HEK293 (cell line): ENCODE measurements around the gene PYCR2.
A peak's percentile ranks its signal among the peaks of the same experiment; 100 is the strongest.

Experiments used
- CTCF ChIP-seq: fragments of 450-650 bp; formaldehyde crosslinking; IDR thresholded peaks from 2 replicates; pipeline ENCODE4 v1.5.1; 2016; ENCODE audit warnings: missing biosample characterization, missing genetic modification characterization
- ELK4 ChIP-seq: IDR thresholded peaks from 2 replicates; pipeline ENCODE4 v1.6.1; 2011; ENCODE audit warnings: mild to moderate bottlenecking, low read depth, low read length, borderline replicate concordance
- GLI2 ChIP-seq: fragments of 450-650 bp; formaldehyde crosslinking; IDR thresholded peaks from 2 replicates; pipeline ENCODE4; 2017; ENCODE audit warnings: missing biosample characterization, missing genetic modification characterization, low read depth, borderline replicate concordance
- OVOL3 ChIP-seq: fragments of 450-650 bp; formaldehyde crosslinking; IDR thresholded peaks from 2 replicates; pipeline ENCODE4 v1.5.1; 2016; ENCODE audit warnings: missing biosample characterization, missing genetic modification characterization
- REPIN1 ChIP-seq: fragments of 450-650 bp; formaldehyde crosslinking; IDR thresholded peaks from 2 replicates; pipeline ENCODE4 v1.5.1; 2017; ENCODE audit warnings: missing biosample characterization, missing genetic modification characterization, low read depth
- SCRT1 ChIP-seq: fragments of 450-650 bp; formaldehyde crosslinking; IDR thresholded peaks from 2 replicates; pipeline ENCODE4 v1.5.1; 2016; ENCODE audit warnings: missing biosample characterization, missing genetic modification characterization, borderline replicate concordance
- SCRT2 ChIP-seq: fragments of 450-650 bp; formaldehyde crosslinking; IDR thresholded peaks from 2 replicates; pipeline ENCODE4 v1.5.1; 2016; ENCODE audit warnings: missing biosample characterization, missing genetic modification characterization
- YY2 ChIP-seq: fragments of 450-650 bp; formaldehyde crosslinking; IDR thresholded peaks from 2 replicates; pipeline ENCODE4 v1.5.1; 2016; ENCODE audit warnings: missing biosample characterization, missing genetic modification characterization
- ZBTB17 ChIP-seq: fragments of 450-650 bp; formaldehyde crosslinking; IDR thresholded peaks from 2 replicates; pipeline ENCODE4 v1.5.1; 2016; ENCODE audit warnings: missing biosample characterization, missing genetic modification characterization
- ZNF112 ChIP-seq: fragments of 450-650 bp; formaldehyde crosslinking; IDR thresholded peaks from 2 replicates; pipeline ENCODE4 v1.5.0; 2017; ENCODE audit warnings: missing biosample characterization, missing genetic modification characterization
- ZNF138 ChIP-seq: fragments of 450-650 bp; formaldehyde crosslinking; IDR thresholded peaks from 2 replicates; pipeline ENCODE4 v1.5.1; 2016; ENCODE audit warnings: missing biosample characterization, missing genetic modification characterization, borderline replicate concordance
- ZNF184 ChIP-seq: fragments of 450-650 bp; IDR thresholded peaks from 2 replicates; pipeline ENCODE4 v1.5.1; 2018; ENCODE audit warnings: missing biosample characterization, mild to moderate bottlenecking, missing genetic modification characterization
- ZNF2 ChIP-seq: fragments of 450-650 bp; formaldehyde crosslinking; IDR thresholded peaks from 2 replicates; pipeline ENCODE4 v1.5.1; 2016; ENCODE audit warnings: missing biosample characterization, missing genetic modification characterization
- ZNF211 ChIP-seq: fragments of 450-650 bp; formaldehyde crosslinking; IDR thresholded peaks from 2 replicates; pipeline ENCODE4 v1.5.1; 2016; ENCODE audit warnings: low read depth, missing biosample characterization, missing genetic modification characterization
- ZNF214 ChIP-seq: fragments of 450-650 bp; formaldehyde crosslinking; IDR thresholded peaks from 2 replicates; pipeline ENCODE4 v1.5.1; 2017; ENCODE audit warnings: missing biosample characterization, mild to moderate bottlenecking, missing genetic modification characterization, borderline replicate concordance
- ZNF280D ChIP-seq: fragments of 450-650 bp; formaldehyde crosslinking; IDR thresholded peaks from 2 replicates; pipeline ENCODE4 v1.5.1; 2016; ENCODE audit warnings: missing biosample characterization, missing genetic modification characterization
- ZNF341 ChIP-seq: fragments of 450-650 bp; formaldehyde crosslinking; IDR thresholded peaks from 2 replicates; pipeline ENCODE4; 2016; ENCODE audit warnings: low read depth, missing biosample characterization, missing genetic modification characterization
- ZNF354C ChIP-seq: fragments of 450-650 bp; formaldehyde crosslinking; IDR thresholded peaks from 2 replicates; pipeline ENCODE4 v1.5.1; 2016; ENCODE audit warnings: missing biosample characterization, missing genetic modification characterization, low read depth, borderline replicate concordance
- ZNF366 ChIP-seq: fragments of 450-650 bp; formaldehyde crosslinking; conservative IDR thresholded peaks from 2 replicates; pipeline ENCODE4 v1.5.1; 2016; ENCODE audit warnings: missing biosample characterization, missing genetic modification characterization
- ZNF449 ChIP-seq: fragments of 450-650 bp; formaldehyde crosslinking; IDR thresholded peaks from 2 replicates; pipeline ENCODE4 v1.5.1; 2017; ENCODE audit warnings: missing biosample characterization, mild to moderate bottlenecking, missing genetic modification characterization, moderate library complexity
- ZNF555 ChIP-seq: fragments of 450-650 bp; formaldehyde crosslinking; conservative IDR thresholded peaks from 2 replicates; pipeline ENCODE4 v1.5.1; 2017; ENCODE audit warnings: missing biosample characterization, mild to moderate bottlenecking, missing genetic modification characterization, inconsistent platforms
- ZNF560 ChIP-seq: fragments of 450-650 bp; formaldehyde crosslinking; IDR thresholded peaks from 2 replicates; pipeline ENCODE4 v1.5.1; 2017; ENCODE audit warnings: missing biosample characterization, missing genetic modification characterization, borderline replicate concordance
- ZNF621 ChIP-seq: fragments of 450-650 bp; formaldehyde crosslinking; IDR thresholded peaks from 2 replicates; pipeline ENCODE4 v1.5.1; 2017; ENCODE audit warnings: missing biosample characterization, missing genetic modification characterization
- ZNF623 ChIP-seq: fragments of 450-650 bp; formaldehyde crosslinking; IDR thresholded peaks from 2 replicates; pipeline ENCODE4 v1.5.1; 2016; ENCODE audit warnings: missing biosample characterization, missing genetic modification characterization
- ZNF629 ChIP-seq: fragments of 450-650 bp; formaldehyde crosslinking; IDR thresholded peaks from 2 replicates; pipeline ENCODE4 v1.5.1; 2017; ENCODE audit warnings: missing biosample characterization, missing genetic modification characterization
- ZNF660 ChIP-seq: fragments of 450-650 bp; IDR thresholded peaks from 2 replicates; pipeline ENCODE4 v1.5.1; 2018; ENCODE audit warnings: missing biosample characterization, mild to moderate bottlenecking, missing genetic modification characterization
- ZNF692 ChIP-seq: fragments of 450-650 bp; formaldehyde crosslinking; IDR thresholded peaks from 2 replicates; pipeline ENCODE4 v1.5.1; 2016; ENCODE audit warnings: missing biosample characterization, missing genetic modification characterization
- ZSCAN16 ChIP-seq: fragments of 450-650 bp; formaldehyde crosslinking; IDR thresholded peaks from 2 replicates; pipeline ENCODE4 v1.5.1; 2016; ENCODE audit warnings: missing biosample characterization, missing genetic modification characterization
- TF ChIP-seq, protein P1 (sequence below): sonication (generic); formaldehyde crosslinking; IDR thresholded peaks from 2 replicates; pipeline ENCODE4 v1.8.1; 2022; ENCODE audit warnings: mild to moderate bottlenecking, moderate library complexity, missing genetic modification reagents

PYCR2 gene

GRCh38 chr1:225923692-225924555 lies at the start of gene PYCR2 (continued):
- TF ChIP-seq ZNF211 (no peak), ZNF623 (tag by site-specific recombination) (no peak), ZBTB17 (tag by site-specific recombination) (peak; percentile 91), ZNF660 (tag by site-specific recombination) (peak; percentile 94), CTCF (tag by site-specific recombination) (peak; percentile 81; the same call in 1 of the 2 replicates), ZNF184 (tag by site-specific recombination) (no peak), ZNF629 (peak; percentile 78), ZNF112 (tag by site-specific recombination) (no peak), ZNF449 (0 out of 2 replicates have a peak, but pooled peaks have one; percentile 24), ZNF138 (tag by site-specific recombination) (no peak), ZNF354C (tag by site-specific recombination) (no peak), ZNF2 (tag by site-specific recombination) (peak; percentile 96), ZNF692 (tag by site-specific recombination) (peak; percentile 89), ZNF366 (tag by site-specific recombination) (no peak), ZNF280D (tag by site-specific recombination) (no peak), ZNF555 (tag by site-specific recombination) (no peak), ZNF214 (tag by site-specific recombination) (no peak), YY2 (tag by site-specific recombination) (peak; percentile 61; the same call in 1 of the 2 replicates), ELK4 (no peak; the same call in 1 of the 2 replicates), SCRT1 (tag by site-specific recombination) (no peak), OVOL3 (peak; percentile 36; the same call in 1 of the 2 replicates), ZNF621 (tag by site-specific recombination) (no peak), SCRT2 (peak; percentile 47; the same call in 1 of the 2 replicates), GLI2 (tag by site-specific recombination) (no peak), ZNF341 (tag by site-specific recombination) (peak; percentile 95), REPIN1 (0 out of 2 replicates have a peak, but pooled peaks have one; percentile 24), ZSCAN16 (tag by site-specific recombination) (peak; percentile 63), ZNF560 (tag by site-specific recombination) (no peak)
- TF ChIP-seq, protein P1, sequence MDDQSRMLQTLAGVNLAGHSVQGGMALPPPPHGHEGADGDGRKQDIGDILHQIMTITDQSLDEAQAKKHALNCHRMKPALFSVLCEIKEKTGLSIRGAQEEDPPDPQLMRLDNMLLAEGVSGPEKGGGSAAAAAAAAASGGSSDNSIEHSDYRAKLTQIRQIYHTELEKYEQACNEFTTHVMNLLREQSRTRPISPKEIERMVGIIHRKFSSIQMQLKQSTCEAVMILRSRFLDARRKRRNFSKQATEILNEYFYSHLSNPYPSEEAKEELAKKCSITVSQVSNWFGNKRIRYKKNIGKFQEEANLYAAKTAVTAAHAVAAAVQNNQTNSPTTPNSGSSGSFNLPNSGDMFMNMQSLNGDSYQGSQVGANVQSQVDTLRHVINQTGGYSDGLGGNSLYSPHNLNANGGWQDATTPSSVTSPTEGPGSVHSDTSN: peak; percentile 85
